ENCODE results near the gene RAB26. TPM values are rescaled to one million over a fixed set of nuclear protein-coding genes. Genes with fewer than 3 reads are reported as not detected.

The RAB26 gene
- total and polyA plus RNA-seq, 2 of the 13 experiments (the other 11 are each of a cell fraction or from before 2014, with no cell fraction given), result 0.86 to 3.6 TPM

- TF ChIP-seq, protein P1, sequence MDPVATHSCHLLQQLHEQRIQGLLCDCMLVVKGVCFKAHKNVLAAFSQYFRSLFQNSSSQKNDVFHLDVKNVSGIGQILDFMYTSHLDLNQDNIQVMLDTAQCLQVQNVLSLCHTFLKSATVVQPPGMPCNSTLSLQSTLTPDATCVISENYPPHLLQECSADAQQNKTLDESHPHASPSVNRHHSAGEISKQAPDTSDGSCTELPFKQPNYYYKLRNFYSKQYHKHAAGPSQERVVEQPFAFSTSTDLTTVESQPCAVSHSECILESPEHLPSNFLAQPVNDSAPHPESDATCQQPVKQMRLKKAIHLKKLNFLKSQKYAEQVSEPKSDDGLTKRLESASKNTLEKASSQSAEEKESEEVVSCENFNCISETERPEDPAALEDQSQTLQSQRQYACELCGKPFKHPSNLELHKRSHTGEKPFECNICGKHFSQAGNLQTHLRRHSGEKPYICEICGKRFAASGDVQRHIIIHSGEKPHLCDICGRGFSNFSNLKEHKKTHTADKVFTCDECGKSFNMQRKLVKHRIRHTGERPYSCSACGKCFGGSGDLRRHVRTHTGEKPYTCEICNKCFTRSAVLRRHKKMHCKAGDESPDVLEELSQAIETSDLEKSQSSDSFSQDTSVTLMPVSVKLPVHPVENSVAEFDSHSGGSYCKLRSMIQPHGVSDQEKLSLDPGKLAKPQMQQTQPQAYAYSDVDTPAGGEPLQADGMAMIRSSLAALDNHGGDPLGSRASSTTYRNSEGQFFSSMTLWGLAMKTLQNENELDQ (CRISPR knock-in tag; IDR thresholded peaks at IDR 0.05; ENCODE audit: borderline replicate concordance), result no peak
- TF ChIP-seq CSRNP1 (CRISPR knock-in tag; IDR thresholded peaks at IDR 0.05) (peak; percentile 91; the same call in 1 of the 2 replicates), ZNF746 (CRISPR knock-in tag; IDR thresholded peaks at IDR 0.05) (peak; percentile 57; the same call in 1 of the 2 replicates), KLF12 (CRISPR knock-in tag; IDR thresholded peaks at IDR 0.05; ENCODE audit: borderline replicate concordance) (peak; percentile 75; the same call in 1 of the 2 replicates), DZIP1 (CRISPR knock-in tag; IDR thresholded peaks at IDR 0.05) (no peak), LCORL (IDR thresholded peaks at IDR 0.05) (no peak), LCORL (CRISPR knock-in tag; IDR thresholded peaks at IDR 0.05) (peak; percentile 46), ZNF564 (CRISPR knock-in tag; IDR thresholded peaks at IDR 0.05) (peak; percentile 78), SIN3A (IDR thresholded peaks at IDR 0.05; ENCODE audit: borderline replicate concordance, low read depth, low read length) (peak; percentile 91), ZNF230 (CRISPR knock-in tag; IDR thresholded peaks at IDR 0.05) (0 out of 2 replicates have a peak, but pooled peaks have one; percentile 65), KMT2B (CRISPR knock-in tag; IDR thresholded peaks at IDR 0.05) (peak; percentile 71), TFAP4 (IDR thresholded peaks at IDR 0.05; ENCODE audit: borderline replicate concordance, low read depth) (peak; percentile 29; the same call in 1 of the 2 replicates), FOXC1 (CRISPR knock-in tag; IDR thresholded peaks at IDR 0.05; ENCODE audit: borderline replicate concordance) (peak; percentile 96), PHF21A (CRISPR knock-in tag; IDR thresholded peaks at IDR 0.05) (peak; percentile 33; the same call in 1 of the 2 replicates), IKZF5 (CRISPR knock-in tag; IDR thresholded peaks at IDR 0.05) (0 out of 2 replicates have a peak, but pooled peaks have one; percentile 40), RFXAP (CRISPR knock-in tag; IDR thresholded peaks at IDR 0.05; ENCODE audit: borderline replicate concordance) (peak; percentile 86), ZNF83 (CRISPR knock-in tag; IDR thresholded peaks at IDR 0.05; ENCODE audit: borderline replicate concordance) (no peak), POLR2A (IDR thresholded peaks at IDR 0.05; ENCODE audit: insufficient read depth in 1 of 2, low read depth in 2 of 2, low read length in 2 of 2) (peak; percentile 100), IRX3 (CRISPR knock-in tag; IDR thresholded peaks at IDR 0.05; ENCODE audit: borderline replicate concordance, low read depth) (peak; percentile 62; the same call in 1 of the 2 replicates), PHF8 (CRISPR knock-in tag; IDR thresholded peaks at IDR 0.05) (peak; percentile 77), NFRKB (IDR thresholded peaks at IDR 0.05) (no peak)
These were observed 6.9 kb downstream of the RAB26 start, which contains the start of gene TRAF7 (continued) for GRCh38 chr16:2155091-2155950.
